ENCODE results near the gene PBX1. TPM values are rescaled to one million over a fixed set of nuclear protein-coding genes. Genes with fewer than 3 reads are reported as not detected.

Gene PBX1
- total and polyA plus RNA-seq, 8 donors: 11.0 to 113 (median 23.0) TPM

- TF ChIP-seq POLR2A (IDR thresholded peaks at IDR 0.05) (no peak), EP300 (IDR thresholded peaks at IDR 0.05) (no peak), POLR2AphosphoS5 (IDR thresholded peaks at IDR 0.05) (no peak), CTCF (IDR thresholded peaks at IDR 0.05) (no peak)
- Histone ChIP-seq H3K4me1 (peaks cover 26 to 87% (median 52%) of the 10 kb centered on the region in 4 donors), H3K9me3 (no peaks in the 10 kb centered on the region), H3K36me3 (no peaks in the 10 kb centered on the region), H3K4me3 (no peak overlapping the region), H3K27me3 (no peaks in the 10 kb centered on the region), H3K27ac (peak overlapping the region in 2 of 5 donors; percentile 11 to 81)
- intact Hi-C loops (cut with DNase I; ENCODE audit: low total_unique reads): no loop called here
- 71 to 96% (median 92%) methylated on average over 1 of the region's 1 CpG for WGBS, 5 donors
- no peak for DNase-seq
Observed at GRCh38 chr1:164704954-164705353, 146.0 kb downstream of the PBX1 start.

GRCh38 chr1:164706606-164706987, 147.6 kb downstream of the PBX1 start:
- intact Hi-C loops (cut with DNase I; ENCODE audit: low total_unique reads): no loop called here
- peaks cover 27 to 84% (median 58%) of the 10 kb centered on the region in 4 donors for H3K4me1 ChIP-seq

GRCh38 chr1:164707868-164708331, 148.9 kb downstream of the PBX1 start:
- intact Hi-C loops (cut with DNase I; ENCODE audit: low total_unique reads): no loop called here
- no peak for TF ChIP-seq POLR2A (IDR thresholded peaks at IDR 0.05)
- TF ChIP-seq POLR2AphosphoS5 (IDR thresholded peaks at IDR 0.05): peak in 1 of 3 donors; percentile 73
- DNase-seq: peak in 1 of 2 donors; percentile 29
- H3K27me3 ChIP-seq: no peaks in the 10 kb centered on the region
- peak overlapping the region in 4 of 5 donors; percentile 62 to 81 (median 76) for H3K27ac ChIP-seq
- H3K4me1 ChIP-seq: peaks cover 40 to 84% (median 67%) of the 10 kb centered on the region in 4 donors
- no peaks in the 10 kb centered on the region for H3K9me3 ChIP-seq
- WGBS, 5 donors: 60 to 83% (median 64%) methylated on average over 8 of the region's 8 CpGs
- H3K4me3 ChIP-seq: no peak overlapping the region
- no peaks in the 10 kb centered on the region for H3K36me3 ChIP-seq

More at GRCh38 chr1:164706606-164706987, 147.6 kb downstream of the PBX1 start:
- Histone ChIP-seq H3K9me3 (no peaks in the 10 kb centered on the region), H3K4me3 (no peak overlapping the region), H3K27ac (peak overlapping the region; percentile 46 to 81 (median 74)), H3K27me3 (no peaks in the 10 kb centered on the region), H3K36me3 (no peaks in the 10 kb centered on the region)
- DNase-seq: no peak
- TF ChIP-seq POLR2A (IDR thresholded peaks at IDR 0.05): no peak
- TF ChIP-seq POLR2AphosphoS5 (IDR thresholded peaks at IDR 0.05): no peak
- TF ChIP-seq EP300 (IDR thresholded peaks at IDR 0.05): no peak
- no peak for TF ChIP-seq CTCF (IDR thresholded peaks at IDR 0.05)

- no peak for DNase-seq
- H3K27me3 ChIP-seq: no peaks in the 10 kb centered on the region
- H3K9me3 ChIP-seq: no peaks in the 10 kb centered on the region
- H3K36me3 ChIP-seq: no peaks in the 10 kb centered on the region
- intact Hi-C loops (cut with DNase I; ENCODE audit: low total_unique reads): no loop called here
- 91 to 96% (median 94%) methylated on average over 3 of the region's 3 CpGs for WGBS, 5 donors
- peak overlapping the region; percentile 15 to 81 (median 74) for H3K27ac ChIP-seq
- TF ChIP-seq POLR2A (IDR thresholded peaks at IDR 0.05) (no peak), POLR2AphosphoS5 (IDR thresholded peaks at IDR 0.05) (no peak), CTCF (IDR thresholded peaks at IDR 0.05) (no peak), EP300 (IDR thresholded peaks at IDR 0.05) (no peak)
- no peak overlapping the region for H3K4me3 ChIP-seq
- peaks cover 47 to 87% (median 70%) of the 10 kb centered on the region in 4 donors for H3K4me1 ChIP-seq
Observed at GRCh38 chr1:164708596-164708995, 149.6 kb downstream of the PBX1 start.

GRCh38 chr1:164709126-164709525, 150.1 kb downstream of the PBX1 start:
- WGBS, 5 donors: 57 to 76% (median 60%) methylated on average over 4 of the region's 4 CpGs
- no peaks in the 10 kb centered on the region for H3K36me3 ChIP-seq
- no peaks in the 10 kb centered on the region for H3K9me3 ChIP-seq
- H3K4me3 ChIP-seq: no peak overlapping the region
- intact Hi-C loops (cut with DNase I; ENCODE audit: low total_unique reads): no loop called here
- H3K4me1 ChIP-seq: peaks cover 50 to 88% (median 70%) of the 10 kb centered on the region in 4 donors
- TF ChIP-seq EP300 (IDR thresholded peaks at IDR 0.05) (no peak), POLR2A (IDR thresholded peaks at IDR 0.05) (no peak), POLR2AphosphoS5 (IDR thresholded peaks at IDR 0.05) (no peak), CTCF (IDR thresholded peaks at IDR 0.05) (no peak)
- no peaks in the 10 kb centered on the region for H3K27me3 ChIP-seq
- H3K27ac ChIP-seq: peak overlapping the region in 4 of 5 donors; percentile 36 to 81 (median 76)
- no peak for DNase-seq
